ENCODE measurements around the gene TMEM125.
A peak's percentile ranks its signal among the peaks of the same experiment; 100 is the strongest.

TMEM125 gene

DNA sequence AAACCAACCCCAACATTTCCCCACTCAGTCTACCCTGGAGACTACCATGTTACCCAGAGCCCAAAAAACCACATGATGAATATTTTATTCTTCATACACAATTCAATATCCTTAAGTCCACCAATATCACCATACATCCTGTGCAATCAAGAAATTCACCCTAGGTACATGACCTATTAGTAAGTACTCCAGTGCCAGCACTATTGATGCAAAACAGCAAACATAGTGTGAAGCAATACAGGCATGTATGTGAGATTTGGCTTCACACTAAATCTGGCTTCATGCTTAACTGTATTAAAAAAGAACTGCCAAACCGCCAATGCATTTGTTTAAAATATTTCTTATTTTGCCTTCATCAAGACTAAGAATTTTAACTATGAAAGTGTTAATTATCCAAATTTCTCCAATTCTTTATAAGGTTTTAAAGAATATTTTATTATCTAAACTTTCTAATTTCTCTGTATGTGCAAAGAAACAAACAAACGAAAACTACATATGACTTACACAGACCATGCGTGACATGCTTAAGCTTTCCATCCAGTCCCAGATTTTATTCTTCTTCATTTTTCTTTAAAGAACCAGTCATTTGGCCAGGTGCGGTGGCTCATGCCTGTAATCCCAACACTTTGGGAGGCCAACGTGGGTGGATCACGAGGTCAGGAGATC, 22.4 kb upstream of the TMEM125 start:
- no peak for DNase-seq

DNA sequence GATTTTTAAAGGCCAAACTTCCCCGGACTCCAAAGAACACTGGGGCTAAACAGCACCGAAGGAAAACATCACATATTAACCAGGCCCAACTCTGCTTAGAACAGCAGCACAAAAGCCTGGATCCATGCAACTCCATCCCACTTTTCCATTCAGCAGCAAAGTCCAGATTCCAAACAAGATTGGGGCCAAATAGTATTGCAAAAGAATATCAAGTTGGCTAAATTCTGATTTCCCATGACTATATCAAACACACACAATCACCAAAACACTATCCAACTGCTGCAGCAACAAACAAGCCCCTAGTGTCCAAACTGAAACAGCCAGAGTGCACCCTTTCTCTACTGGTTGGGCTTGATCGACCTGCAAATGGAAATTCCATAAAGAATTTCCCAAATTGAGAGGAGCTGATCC, 19.4 kb upstream of the TMEM125 start:
- DNase-seq, result no peak

DNA sequence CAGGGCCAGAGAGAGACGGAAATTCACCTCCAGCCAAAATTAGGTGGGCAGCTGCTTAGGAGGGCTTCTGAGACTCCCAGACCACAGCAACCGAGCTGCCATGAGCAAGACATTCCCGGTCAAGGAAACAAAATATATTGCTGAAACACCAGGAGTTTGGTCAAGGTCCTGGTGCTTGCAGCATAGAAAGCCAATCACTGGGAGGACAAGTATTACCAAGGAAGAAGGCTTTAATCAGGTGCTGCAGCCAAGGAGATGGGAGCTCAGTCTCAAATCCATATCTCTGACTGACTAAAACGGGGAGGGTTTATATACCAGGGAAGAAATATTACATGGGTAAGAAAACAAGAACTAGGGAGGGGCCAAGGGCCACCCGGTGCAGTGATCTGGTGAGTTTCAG, 18.8 kb upstream of the TMEM125 start:
- DNase-seq, result no peak

DNA sequence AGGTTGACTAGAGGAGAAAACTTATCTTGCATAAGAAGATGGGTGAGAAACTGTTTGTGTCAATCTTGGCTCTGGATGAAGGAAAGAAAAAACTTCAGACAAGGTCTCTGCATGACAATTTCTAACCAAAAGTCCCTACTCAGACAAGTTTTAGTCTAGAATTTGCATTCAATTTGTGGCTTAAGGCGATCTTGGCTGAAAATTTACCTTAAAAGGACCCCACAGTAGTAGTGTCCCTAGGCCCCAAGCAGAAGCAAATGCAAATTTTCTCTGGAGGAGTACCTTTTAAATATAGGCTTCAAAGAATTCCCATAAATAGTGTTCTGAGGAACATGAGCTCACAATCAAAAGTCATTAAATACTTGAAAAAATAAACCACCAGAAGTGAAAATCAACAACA, 17.6 kb upstream of the TMEM125 start:
- no peak for DNase-seq

DNA sequence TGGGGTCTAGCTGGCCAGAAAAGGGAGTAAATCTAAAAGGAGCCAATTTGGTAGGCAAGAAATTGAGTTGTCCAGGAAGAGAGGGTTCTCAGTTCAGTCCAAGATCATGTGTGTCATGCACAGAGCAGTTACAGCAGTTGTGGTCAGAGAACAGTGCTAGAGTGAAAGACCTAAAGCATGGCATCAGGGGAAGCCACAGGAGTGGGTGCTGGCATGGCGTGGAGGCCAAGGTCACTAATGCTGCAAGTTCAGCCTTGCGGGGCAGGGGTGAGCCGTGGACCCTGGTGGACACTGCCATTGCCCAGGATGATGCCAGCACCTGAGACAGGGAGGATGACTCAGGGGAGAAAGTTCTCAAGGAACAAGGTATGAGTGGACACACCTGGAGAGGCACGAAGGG, 16.6 kb upstream of the TMEM125 start:
- no peak for DNase-seq

DNA sequence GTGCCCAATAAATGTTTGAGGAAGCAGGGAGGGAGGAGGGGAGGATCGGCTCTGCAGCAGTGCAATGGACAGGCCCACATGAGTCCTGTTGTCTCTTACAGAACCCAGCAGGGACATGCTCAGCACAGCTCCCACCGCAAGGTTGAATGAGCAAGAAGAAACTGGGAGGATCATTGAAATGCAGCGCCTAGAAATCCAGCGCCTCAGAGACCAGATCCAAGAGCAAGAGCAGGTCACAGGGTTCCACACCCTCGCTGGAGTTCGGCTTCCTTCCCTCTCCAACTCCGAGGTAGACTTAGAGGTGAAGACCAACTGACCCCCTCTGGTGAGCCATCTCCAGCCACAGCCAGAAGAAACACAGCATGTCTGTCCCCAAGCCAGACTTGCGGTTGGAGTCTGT, 15.9 kb upstream of the TMEM125 start:
- DNase-seq, result no peak

DNA sequence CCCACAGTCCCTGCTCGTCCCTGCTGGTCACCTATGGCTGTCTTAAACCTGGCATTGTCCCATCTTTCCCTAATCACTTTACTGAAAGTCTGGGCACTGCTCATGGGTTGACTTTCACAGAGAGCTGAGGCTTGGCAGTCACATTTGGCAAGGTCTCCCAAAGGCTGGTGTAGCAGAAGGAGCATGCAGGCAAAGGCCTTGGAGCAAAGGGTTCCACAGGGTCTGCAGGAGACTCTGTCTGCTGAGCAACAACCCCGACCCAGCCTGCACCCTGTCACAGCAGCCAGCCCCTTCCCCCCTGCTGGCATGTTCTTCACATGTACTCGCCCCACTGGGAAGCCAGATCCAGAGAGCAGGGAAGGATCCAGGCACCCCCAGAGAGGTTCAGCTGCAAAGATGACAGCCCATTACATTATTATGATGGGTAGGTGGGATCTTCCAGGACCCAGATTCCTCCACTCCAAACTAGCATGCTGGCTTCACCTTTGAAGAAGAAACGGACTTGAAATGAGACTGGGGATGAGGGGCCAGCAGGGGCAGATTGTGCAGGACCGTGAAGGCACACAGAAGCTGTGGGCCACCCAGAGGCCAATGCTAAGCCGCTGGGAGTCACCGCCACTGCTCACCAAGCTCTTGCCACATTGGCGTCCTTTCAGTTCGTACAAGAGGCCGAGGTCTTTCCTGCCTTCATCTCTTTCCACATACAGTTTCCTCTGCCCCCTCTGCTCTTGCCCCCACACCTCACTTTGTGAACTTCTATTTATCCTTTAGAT, 14.2 kb upstream of the TMEM125 start:
- no peak for DNase-seq

DNA sequence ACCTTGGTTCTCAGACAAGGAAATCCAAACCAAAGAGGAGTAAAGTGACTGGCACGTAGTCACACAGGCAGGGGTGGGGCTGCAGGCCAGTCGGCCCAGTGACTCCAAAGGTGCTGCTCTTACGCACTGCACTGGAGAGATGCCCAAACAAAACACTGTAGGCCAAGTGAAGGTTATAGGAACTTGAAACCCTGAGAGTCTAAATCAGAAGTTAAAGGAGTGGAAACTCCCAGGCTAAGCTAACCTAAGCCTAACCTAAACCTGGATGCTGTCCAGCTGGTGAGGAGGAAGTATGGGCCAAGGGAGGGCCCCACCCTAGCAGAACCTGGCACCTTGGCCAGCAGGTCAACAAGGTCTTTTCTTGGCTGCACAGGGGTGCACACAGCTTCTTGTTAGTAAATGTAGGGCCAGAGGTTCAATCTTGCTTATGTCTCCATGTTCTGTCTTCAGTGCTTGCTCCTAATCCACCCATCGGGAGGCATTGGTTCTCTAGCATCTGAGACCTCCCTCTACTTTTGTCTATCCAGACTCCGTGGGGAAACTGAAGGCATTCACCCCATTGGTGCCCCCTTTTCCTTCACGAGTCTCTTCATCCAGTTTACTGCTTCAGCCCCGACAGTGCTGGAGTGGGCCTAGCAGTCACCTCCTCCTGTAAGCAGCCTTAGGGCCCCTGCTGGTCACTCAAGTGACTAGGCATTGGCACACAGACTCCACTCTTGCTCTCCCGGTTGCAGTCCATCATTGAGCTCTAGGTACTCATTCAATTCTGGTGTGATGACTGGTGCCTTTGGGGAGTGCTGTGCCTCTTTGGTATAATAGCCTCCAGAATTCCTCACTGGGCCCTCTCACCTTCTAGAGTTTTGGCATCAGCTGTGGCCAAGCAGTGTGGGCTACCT, 12.9 kb upstream of the TMEM125 start:
- DNase-seq, result no peak

DNA sequence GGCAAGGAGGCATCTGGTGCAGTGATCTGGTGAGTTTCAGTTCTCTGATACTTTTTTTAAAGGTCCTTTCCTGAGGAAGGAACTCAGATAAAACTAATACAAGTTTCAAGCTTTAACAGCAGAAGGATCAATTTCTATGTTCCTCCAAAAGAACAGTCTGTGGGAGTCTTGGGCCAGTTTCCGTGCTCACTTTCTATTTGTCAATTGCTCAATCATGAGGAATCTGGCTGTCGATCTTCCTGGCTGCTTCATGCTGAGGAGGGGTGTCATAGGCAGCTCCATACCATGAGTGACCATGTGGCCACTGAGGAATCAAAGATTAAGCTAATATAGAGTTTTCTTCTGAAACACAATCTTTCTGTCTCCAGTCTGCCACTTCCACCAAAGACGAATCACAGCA, 11.4 kb upstream of the TMEM125 start:
- no peak for DNase-seq

DNA sequence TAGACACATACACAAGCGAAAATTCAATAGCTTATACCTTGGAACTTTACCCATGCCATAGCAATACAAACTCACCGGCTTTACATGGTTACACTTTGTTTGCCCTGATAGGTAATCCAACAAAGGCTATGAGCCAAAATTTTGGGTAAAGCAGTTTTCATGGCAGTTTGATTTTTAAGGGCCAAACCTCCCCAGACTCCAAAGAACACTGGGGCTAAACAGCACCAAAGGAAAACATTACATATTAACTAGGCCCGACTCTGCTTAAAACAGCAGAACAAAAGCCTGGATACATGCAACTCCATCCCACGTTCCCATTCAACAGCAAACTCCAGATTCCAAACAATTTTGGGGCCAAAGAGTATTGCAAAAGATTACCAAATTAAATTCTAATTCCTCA, 4.4 kb upstream of the TMEM125 start:
- no peak for DNase-seq

DNA sequence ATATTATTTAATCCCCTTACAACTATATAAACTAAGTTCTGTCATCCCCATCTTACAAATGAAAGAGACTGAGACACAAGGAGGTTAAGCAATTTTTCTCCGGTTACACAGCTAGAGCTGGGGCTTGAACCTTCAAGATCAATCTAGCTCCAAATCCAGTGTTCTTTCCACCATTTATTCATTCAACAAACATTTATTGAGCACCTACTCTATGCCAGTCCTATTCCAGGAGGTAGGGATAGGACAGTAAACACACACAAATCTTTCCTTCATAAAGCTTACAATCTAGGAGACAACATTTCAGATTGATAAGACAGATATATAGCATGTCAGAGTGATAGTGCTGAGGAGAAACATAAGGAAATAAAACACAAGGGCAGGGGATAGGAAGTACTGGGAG, 2.9 kb upstream of the TMEM125 start:
- no peak for DNase-seq

DNA sequence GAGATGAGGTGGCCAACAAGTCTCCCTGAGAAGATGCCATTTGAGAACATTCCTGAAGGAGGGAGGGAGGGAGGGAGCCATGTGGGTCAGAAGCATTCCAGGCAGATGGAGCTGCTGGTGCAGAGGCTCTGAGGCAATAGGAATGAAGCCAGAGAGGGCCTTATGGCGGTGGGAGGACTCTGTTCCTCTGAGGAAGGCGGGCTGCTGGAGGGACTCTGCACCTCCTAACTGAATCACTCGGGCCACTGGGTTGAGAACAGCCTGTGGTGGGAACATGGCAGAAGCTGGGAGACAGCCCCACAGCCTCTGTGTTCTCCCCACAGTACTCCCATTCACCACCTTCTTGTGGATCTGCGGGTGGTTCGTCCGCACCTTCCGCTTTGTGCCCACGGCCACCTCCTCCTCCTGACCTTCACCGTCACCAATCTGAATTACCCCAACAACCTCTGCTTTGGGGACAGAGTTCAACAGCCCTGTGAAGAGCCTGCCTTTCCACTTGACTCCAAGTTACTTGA, 2.4 kb upstream of the TMEM125 start:
- DNase-seq, result no peak

DNA sequence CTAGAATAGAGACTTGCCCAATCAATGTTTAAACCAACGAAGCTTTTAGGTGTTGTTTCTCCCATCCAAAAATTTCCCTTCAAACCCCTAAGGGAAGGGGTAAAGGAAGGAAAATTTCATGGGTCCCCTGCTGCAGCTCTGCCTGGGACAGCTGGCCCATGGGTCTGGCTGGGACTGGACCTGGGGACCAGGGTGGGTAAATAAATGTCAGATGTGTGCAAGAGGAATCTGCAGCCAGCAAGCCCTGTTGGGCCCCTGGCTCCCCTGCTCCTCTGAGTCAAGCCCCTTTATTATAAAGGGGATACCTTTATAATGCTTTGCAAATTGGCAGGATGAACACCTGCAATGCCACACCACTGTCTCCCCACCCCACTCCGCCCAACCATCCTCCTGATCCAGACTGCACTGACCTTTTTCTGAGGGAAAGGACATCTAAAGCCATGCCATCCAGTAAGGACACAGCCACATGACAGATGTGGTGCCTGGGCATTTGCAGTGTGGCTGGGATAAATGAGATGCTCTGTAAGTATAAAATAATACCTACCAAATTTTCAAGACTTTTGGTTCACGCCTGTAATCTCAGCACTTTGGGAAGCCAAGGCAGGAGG, 1.9 kb upstream of the TMEM125 start:
- no peak for DNase-seq

DNA sequence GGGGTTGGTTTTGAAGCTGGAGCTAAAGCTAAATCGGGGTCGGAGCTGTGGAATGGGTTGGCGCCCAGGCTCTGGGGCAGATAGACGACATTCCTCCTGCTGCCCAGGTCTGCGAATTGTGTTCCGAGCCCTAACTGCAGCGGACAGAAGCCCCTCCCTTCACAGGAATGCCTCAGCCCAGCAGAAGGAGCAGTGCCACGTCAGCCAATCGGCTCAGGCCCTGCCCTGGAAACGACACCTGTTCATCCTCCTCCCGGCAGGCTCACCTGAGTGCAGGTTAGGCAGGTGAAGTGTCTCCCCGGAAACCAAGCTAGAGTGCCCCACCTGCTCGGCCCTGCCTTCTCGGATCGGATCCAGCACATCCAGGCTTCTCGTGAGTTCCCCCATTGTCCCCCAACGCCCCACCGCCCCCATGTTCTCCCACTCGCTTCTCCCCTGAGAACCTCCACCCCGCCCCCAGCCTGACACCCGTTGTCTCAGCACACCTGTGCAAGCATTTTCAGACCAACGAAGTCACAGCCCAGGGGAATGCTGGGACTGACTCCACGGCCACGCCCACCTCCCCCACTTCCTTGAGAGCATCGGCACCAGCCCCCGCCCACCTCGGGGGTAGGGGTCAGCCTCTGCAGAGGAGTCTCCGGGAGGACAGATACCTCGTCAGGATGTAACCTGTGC, 775 bp downstream of the TMEM125 start:
- DNase-seq, result no peak

DNA sequence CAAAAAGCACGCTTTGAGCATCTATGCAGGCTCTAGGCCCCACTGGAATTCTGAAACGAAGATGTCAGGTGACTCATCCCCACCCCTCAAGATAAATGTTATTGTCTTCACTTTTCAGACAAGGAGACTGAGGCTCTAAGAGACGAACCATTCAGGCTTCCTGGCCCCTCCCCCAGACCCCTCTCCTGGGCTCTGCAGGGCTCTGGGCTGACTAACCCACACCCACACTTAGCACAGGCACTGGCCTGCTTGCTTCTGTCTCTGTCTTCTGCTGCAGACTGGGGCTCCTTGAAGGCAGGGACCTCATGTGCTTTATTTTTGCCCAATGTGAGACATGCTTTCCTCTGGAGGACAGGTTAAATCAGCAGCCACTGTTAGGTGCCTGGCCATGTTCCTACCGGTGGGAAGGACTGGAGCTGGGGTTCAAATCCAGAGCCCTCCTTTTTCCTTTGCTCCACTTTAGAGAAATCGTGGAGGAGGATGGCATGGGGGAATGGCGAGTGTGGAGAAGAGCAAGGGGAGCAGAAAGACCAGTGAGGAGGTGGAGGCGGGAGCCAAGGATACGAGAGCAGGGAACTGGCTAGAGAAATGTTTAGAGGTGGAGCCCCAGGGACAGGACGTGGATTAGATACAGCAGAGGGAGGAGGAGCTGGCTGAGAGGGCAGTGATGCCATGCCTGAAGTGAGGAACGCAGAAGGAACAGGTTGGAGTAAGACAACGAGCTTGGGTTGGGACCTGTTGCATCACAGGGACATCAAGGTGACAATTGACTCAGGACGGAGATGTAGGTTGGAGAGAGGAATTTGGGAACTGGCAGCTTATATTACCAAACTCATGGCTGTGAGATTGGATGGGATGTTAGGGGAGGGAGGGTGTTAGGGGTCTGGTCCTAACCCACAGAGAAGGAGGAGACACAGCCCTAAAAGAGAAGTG, 1.7 kb downstream of the TMEM125 start:
- no peak for DNase-seq

DNA sequence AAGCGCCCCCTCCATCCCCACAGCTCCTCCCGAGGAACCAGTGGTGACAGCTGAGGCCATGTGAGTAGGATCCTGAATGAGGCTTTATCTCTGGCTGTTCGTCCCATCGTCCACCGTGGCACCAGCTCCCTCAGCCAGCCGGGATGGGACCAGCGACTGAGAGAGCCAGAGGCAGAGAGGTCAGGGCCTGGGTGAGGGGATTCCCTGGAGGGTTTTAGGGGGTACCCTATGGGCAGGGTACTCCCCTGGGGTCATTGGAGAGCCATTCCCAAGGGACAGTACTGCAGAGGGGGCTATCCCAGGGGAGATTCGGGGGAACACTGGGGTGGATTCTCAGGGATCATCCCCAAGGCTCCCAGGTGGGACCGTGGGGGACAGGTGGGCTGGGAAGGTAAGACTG, 2.4 kb downstream of the TMEM125 start:
- DNase-seq, result no peak

DNA sequence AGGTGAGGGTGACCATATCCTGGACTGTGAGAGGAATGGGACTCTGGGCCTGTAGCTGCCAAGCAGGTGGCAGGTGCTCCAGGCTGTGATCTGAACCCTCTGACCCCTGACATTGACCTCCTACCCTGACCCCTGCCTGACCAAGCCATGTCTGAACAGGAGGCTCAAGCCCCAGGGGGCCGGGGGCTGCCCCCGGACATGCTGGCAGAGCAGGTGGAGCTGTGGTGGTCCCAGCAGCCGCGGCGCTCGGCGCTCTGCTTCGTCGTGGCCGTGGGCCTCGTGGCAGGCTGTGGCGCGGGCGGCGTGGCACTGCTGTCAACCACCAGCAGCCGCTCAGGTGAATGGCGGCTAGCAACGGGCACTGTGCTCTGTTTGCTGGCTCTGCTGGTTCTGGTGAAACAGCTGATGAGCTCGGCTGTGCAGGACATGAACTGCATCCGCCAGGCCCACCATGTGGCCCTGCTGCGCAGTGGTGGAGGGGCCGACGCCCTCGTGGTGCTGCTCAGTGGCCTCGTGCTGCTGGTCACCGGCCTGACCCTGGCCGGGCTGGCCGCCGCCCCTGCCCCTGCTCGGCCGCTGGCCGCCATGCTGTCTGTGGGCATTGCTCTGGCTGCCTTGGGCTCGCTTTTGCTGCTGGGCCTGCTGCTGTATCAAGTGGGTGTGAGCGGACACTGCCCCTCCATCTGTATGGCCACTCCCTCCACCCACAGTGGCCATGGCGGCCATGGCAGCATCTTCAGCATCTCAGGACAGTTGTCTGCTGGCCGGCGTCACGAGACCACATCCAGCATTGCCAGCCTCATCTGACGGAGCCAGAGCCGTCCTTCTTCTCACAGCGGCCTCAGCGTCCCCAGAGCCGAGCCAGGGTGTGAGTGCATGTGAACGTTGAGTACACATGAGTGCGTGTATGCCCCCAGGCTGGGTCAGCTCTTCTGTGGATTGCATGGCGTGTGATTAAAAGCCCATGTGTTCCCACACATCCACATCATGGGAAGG, 3.1 kb downstream of the TMEM125 start:
- DNase-seq, result no peak

DNA sequence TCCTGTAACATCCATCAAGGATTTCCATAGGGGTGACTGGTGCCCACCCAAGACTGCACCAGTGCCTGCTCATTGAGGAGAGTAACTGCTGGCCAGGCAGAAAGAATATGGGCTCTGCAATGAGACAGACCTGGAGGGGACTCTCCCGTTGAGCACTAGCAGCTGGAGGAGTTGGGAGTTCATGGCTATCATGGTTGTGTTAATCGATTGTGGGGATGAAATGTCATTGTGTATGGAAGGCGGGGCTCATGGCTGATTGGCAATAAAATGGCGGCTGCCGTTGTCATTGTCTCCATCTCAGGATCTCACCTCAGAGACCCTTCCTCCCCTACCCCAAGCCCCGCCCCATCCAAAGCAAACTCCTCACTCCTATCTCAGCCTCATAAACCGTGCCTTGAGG, 3.9 kb downstream of the TMEM125 start:
- no peak for DNase-seq

DNA sequence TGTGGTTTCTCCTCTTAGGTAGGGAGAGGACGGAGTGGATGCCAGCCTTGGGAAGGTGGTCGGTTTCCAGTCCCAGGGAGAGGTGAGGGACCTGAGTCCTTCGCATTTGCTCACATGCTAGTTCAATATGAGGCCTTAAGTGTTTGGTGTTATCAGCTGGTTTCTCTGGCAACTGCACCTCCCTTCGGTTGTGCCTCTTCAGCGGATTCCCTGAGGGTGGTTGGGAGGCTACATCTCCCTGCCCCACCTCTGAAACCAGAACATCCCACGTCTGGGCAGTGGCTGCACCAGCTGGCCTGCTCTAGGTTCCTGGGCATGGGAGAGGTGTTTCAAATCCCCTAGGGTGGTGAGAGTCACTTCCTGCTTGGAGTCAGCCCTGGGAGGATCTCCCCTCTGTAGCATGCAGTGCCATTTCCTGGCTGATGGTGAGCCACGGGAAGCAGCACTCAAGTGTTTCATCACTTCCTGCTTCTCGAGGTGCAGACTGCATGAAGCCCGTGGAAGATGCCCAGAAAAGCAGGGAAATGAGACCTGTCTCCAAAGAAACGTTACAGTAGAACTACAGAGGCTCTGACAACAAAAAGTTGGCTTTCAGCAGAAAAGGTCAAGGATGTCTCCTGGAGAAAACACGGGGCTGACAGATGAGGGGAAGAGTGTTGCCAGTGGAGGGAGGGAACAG, 4.5 kb downstream of the TMEM125 start:
- peak; percentile 26 to 40 for DNase-seq
